GM19397 (cell line): ENCODE results near the gene MTURN.

ENCODE experiments used
- ATAC-seq: cut with Tn5 transposase; IDR thresholded peaks from one replicate; pipeline ENCODE4 v1.9.1; 2021; ENCODE audit warnings: mild to moderate bottlenecking, moderate library complexity; ENCODE audit not compliant: unreplicated experiment

Gene MTURN

DNA sequence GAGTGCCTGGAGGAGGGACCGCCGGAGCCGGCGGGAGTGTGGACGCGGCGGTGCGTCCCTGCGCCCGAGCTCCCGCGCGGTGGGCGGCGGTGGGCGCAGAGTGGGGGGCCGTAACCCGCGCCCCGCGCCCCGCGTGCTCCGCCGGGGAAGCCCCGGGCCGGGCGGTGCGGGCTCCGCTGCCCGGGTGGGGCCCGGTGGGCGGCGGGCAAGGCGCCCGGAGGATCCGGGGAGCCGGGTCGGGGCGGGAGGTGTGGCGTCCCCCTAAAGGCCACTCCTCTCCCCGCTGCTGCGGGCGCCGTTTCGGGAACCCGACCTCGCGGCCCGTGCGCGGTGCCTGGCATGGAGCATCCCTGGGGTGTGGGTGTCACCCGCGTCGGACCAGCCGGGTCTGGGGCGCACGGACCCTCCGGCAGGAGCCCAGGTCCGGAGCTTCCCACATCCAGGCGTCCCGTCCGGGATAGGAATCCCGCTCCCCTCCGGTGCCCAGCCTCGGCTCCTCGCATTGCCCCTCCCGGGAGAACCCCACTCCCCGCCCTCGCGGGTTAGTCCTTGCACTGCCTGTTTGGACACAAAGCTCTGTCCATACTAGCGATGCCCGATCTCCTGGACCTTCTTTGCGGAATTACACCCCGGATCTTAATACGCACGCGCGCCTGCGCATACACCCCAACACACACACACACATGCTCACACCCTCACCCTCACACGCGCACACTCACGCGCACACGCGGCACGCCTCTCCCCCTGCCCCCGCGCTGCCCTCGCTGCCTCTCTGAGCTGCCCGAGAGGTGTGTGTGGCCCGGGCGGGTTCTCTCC, 723 bp downstream of the MTURN start:
- ATAC-seq = peak; percentile 39

DNA sequence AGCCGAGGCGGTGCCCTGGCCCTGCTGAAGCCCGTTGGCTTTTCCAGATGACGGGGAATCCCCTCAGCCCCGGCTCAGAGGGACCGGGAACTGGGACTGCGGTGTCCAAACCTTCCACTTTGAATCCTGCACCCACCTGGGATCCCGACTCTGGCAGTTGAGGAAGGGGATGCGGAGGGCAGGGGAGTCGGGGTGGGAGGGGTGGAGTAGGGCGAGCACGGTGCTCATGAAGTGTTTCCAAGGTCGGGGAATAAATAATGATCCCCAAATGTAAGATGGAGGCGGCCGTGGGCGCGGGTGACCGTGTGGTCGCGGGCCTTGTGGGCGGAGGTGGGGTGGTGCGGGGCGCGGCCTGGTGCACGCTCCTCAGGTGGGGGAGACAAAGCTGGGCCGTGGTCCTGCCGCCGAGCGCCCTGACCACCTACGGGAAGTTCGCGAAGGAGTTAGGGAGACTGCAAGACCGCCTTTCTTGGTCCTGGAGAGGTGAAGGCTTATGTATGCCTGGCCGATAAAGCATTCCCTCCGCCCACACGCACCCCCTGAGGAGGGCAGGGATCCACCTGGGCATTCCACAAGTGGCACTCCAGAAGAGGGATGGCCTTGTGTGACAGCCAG, 1.4 kb downstream of the MTURN start:
- ATAC-seq = no peak

DNA sequence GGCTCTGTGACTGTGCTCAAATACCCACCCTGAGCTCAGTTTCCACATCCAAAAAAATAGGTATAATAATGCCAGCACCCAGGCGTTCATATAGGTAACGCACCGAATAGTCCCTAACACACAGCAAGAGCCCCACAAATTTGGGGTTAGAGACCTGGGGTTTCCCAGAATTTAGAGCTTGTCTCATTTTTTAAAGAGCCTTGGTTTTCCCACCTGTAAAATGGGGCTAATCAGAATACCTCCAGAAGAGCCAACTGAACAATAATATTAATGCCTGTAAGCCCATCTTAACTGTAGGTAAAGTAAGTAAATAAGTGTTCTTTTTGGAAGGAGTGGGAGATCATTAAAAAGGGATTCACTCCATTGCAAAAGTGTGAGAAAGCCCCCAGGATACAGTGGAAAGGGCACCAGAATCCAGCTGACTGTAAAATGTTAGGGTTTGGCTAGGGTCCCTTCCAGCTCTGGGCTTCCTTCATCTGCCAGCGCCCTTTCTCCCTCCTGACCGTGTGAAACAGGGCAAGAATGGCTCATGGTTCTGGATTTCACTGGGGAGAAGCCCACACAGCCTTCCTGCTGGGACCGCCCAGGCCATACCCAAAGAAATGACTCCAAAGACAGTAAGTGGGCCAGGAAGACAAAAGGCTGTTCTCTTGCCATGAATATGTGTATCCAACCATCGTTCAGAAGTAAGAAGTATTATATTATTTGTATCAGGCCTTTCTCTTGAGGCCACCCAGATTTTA, 2.1 kb downstream of the MTURN start:
- no peak for ATAC-seq

DNA sequence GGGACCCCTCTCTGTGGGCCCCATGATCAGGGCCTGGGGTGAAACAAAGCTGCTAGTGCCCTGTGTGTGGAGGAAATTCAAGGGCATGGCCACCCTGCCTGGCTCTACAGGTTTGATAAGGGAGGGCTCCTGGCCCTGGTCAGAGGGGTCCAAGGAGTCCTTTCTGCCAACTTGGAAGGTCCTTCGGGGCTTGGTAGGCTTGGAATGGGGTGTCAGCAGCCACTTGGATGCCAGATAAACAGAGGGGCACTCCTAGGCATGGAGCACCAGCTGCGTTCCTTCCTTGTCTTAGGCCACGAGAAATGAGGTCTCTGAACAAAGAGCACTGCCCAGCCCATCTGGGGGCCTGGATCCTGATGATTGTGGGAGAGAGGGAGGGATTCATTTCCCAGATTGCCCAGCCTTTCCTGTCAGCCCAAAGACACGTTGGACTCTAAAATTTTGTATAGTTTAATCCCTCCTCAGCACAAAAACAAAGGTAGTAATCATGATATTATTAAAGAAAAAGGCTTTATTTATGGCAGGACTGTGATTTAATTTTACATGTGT, 5.1 kb downstream of the MTURN start:
- no peak for ATAC-seq

DNA sequence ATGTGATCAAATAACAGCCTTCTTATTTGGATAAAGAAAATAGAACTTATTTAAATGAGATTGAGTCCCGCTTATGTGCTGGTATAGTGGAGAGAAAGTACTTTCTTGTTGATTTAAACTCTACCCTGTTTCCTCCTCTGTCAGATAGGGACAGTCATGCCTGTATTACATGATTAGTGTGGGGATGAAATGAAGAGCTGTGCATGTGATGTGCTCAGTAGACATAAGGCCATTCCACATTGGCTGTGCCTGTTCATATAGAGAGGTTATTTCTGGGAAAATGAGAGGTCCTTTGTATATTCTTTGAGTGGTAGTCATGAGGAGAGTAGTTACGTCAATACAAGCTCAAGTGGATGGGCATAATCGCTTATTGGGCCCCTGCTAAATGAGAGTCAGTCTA, 5.7 kb downstream of the MTURN start:
- no peak for ATAC-seq

DNA sequence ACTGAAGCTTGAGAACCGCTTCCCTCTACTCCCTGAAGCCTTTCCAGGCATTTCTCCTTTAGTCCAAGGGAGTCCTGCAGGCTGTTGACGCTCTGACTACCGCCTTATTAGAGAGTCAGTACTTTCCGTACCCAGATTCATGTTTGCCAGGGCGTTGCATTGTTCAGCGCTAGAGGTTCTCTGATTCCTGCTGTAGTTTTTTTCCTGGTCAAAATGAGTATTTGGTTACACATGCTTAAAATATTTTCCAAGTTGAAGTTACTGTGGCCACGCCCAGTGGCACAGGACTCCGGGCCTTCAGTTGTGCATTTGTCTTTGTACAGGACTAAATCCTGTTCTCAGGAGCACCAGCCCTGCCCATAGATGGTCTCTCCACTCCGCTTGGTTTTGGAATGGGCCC, 7.9 kb downstream of the MTURN start:
- ATAC-seq = no peak

DNA sequence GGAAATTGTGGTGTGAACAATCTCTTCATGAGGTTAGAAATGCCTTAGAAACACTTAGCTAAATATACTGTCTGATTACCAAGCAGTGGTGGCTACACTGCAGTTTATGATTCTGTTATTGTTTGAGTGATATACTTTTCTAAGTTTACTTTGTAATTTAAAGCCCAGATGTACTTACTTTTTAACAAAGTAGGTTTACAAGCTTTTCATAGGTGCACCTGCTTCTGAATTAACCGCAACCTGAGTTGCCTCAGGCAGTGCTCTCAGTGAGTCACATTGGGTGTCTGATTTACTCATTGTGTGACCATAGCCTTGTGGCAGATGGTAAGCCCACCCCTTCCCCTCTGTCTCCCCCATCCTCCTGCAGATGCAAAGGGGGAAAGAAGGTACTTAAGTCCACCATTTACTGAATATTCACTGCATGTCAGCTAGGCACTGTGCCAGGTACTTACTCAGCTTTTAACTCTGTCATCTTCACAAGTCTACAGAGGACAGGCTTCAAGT, 9.0 kb downstream of the MTURN start:
- ATAC-seq = no peak

DNA sequence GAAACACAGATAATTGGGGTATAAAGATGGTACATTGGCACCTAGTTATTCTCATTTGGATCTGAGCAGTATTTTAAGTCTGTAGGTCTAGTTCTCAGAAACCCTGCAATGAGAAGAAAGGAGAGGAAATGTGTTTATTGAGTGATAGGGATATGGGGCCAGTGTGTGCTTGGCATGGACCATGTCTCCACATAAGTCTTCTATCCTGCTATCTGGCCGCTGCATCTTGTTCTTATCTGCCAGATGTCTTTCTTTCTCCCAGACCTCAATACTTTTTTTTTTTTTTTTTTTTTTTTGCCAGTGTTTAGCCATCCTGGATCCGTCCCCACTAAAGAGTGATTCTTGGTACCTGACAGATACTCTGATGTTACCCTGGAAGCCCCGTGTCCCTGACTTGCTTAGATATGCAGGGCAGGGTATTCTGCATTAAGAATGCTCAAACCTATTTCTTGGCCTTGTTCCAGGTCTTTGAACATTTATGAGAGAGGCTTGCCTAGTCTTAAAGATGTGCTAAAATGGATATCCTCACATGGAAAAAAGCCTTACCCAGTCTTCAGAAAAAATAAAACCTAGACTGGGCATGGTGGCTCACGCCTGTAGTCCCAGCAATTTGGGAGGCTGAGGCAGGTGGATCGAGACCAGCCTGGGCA, 10.0 kb downstream of the MTURN start:
- ATAC-seq = no peak

DNA sequence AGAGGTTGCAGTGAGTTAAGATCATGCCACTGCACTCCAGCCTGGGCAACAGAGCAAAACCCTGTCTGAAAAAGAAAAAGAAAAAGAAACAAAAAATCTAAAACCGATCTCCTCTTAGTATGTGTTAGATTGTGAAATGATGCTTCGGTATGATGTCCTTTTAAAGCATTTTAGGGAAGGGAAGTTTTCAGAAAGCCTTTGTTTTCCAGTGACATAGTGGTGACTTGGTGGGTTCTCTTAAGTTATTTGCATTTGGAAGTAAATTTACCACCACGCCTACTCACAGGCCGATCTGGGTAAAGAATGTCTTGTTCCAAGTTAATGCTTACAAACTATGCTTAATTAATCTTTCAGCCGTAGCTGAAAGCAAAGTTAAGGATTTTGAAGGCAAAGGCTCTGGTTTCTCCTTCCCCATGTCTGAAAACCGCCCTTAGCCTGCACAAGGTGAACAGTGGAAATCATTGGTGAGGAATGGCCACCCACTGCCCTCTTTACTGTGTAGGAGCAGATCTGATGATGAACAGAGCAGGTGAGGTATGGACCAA, 10.7 kb downstream of the MTURN start:
- ATAC-seq = no peak

DNA sequence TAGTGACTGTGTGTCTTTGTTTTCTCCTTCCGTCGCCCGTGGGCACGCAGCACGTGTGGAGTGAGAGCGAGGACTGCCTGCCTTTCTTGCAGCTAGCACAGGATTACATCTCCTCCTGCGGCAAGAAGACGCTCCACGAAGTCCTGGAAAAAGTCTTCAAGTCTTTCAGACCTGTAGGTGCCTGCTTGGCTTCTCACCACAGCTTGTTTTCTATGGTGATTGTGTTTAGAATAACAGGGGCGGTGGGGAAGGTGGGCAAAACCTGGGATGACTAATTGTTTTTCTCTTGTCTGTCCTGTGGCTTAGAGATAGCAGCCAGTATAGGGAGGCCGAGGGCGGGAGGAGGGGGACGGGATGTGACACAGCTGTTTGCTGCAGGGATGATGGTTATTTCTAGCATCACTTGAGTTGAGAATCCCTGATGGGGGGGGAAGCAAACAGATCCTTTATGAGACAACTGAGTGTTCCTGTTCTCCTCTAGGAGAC, 11.4 kb downstream of the MTURN start:
- ATAC-seq = no peak

DNA sequence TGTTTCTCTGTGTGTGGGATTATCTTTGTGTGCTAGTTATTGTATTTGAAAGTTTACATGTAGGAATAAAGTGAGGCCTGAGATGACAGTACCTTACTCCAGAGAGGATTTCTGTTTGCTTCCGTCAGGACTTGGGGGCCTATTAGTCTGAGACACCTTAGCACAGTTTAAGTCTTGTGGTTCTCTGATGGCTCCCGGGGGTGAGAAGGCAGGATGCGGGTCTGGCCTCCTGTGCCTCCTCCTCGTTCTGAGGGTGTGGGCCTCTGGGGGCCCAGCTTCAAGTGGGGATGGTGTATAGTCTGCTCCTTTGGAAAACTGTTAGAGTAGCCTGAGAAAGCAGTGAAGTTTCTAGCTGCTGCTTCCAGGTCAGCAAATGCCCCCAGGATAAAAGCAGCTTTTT, 12.4 kb downstream of the MTURN start:
- ATAC-seq = no peak

DNA sequence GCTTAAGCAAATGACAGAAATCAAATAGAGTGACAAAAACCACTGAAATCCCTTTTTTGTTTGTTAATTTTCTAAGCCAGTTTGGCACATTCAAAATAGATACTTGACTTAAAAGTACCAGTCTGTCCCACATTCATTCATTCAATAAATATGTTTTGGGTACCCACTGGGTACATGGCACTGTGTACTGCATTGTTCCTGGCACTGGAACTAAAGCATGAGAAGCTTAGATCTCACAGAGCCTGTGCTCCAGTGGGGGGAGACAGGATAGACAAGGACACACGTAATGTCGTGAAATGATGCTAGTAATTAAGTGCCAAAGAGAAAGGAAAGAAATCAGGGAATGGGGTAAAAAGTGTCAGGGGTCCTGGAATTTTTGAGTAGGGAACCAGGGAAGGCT, 13.0 kb downstream of the MTURN start:
- ATAC-seq = no peak

DNA sequence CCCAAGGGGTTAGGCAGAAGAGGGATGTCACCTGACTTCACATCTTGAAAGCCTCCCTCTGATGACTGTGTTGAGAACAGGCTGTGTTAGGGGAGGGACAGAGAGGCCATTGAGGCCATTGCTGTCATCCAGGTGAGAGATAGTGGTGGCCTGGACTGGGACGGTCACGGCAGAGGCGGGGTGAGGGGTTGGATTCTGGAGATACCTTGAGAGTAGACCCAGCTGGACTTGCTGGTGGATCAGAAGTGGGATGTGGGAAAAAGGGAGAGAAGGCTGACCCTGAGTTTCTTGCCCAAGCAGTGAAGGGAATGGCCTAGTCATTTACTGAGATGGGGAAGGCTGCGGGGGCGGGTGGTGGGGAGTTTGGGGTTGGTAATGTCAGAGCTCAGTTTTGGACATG, 13.6 kb downstream of the MTURN start:
- ATAC-seq = no peak

DNA sequence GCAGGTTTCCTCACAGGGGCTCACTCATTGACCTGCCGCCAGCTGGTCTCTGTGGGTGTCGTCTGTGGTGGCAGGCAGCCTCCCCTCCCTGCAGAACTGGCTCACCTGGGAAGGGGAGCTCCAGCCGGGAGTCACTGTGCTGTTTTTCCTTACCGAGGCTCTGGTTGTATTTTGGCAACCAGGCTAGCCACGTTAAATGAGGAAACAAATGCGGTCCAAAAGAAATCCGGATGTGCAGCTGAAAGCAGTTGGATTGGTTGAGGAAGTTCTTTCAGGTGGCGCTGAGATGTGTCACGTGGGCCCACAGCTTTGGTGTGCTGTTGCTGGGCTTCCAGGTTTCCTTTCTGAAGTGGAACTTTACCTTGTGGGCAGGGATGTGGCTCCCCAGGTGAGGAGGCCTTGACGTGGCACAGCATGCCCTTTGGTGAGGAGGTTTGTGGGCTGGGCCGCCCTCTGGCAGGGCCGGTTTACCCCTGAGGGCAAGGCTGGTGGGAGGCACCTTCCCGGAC, 14.2 kb downstream of the MTURN start:
- no peak for ATAC-seq

DNA sequence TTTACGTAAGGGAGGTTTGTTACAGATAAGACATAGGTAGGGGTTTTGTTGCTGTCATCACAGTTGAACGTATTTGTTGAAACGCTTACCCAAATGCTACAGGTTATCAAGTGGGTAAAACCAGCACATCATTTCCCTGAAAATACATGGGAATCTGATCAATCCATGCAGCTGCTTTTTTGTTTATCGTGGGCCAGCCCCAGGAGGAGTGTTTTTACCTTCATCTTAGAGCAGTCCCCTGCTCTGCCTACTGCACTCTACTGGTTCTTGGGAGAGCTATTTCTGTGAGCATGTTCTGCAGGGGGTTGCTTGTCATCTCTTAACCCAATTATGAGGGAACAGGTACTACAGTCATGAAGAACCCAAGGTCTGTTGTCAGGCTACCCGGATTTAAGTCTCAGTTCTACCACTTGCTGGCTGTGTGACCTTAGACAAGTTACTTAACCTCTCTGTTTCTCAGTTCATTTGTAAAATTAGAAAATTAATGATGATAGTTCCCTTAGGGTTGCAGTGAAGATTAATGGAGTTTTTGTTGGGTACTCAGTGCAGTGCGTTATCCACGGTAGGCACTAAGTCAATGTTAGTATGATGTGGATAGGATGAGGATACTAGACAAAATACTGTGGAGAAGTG, 15.0 kb downstream of the MTURN start:
- no peak for ATAC-seq

DNA sequence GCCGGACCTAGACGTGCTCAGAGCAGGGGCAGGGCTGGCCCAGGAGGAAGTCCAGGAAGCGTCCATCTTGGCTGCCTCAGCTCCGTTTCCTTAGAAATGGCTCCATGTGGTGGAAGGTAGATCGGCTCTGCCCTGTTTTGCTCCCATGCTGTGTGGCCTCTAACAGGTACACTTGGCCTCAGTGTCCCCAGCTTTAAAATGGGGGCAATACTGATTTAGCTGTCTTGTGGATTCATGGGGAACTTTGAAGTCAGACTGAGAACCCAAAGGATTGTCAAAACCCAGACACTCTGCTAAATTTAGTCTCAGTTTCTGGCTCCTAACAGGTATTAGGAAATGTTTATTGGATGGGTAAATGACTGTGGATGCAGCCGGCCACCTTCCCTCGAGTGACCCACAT, 15.9 kb downstream of the MTURN start:
- no peak for ATAC-seq

DNA sequence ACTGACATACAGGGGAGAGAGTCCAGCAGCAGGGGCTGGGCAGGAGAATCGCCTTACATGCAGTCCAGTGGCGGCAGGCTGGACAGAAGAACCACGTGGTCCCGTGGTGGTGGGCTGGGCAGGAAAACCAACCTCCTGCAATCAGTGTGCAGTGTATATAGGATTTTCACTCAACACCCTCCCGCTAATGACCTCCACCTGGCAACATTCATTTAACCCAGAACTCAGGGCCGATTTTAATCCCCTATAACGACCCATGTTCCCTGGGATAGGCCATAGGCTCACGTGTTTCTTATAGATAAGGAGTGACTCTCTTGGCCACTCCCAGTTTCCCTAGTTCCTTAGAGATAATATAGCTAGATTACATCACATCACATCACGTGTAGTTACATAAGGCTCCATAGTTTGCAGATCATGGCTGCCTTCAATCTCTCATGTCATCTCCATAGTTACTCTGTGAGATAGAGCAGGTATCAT, 19.4 kb downstream of the MTURN start:
- no peak for ATAC-seq

DNA sequence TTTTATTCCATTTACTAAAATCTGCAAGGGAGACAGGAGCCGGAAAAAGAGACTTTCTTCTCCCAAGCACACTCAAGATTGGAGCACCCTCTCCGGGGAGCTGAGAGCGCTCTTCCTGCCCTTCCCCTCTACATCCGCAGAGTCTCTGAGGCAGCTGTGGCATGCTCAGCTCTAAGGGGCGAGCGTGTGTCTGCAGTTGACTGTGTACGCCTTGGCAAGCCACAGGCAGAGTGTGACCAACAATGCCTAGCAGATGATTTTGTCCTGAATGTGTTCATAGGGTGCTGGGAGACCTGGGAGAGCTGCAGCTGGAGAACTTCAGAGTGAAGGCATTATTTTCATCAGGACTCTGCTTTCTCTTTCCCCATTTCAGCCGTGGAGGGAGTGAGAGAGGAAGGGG, 20.7 kb downstream of the MTURN start:
- ATAC-seq = no peak

DNA sequence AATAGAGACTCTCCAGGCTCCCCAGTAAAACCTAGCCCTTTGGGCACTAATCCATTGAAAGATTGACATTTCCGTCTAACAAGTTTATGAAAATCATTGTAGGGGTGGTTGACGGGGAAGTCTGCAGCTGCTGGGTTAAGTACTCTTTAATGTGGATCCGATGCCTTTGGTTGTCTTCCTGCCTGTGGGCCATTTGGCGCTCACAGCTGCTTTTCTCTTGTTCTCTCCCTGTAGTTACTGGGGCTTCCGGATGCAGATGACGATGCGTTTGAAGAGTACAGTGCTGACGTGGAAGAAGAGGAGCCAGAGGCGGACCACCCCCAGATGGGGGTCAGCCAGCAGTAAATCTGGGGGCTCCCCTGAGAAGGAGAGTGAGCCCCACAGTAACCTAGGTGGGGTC, 22.4 kb downstream of the MTURN start:
- ATAC-seq = no peak

DNA sequence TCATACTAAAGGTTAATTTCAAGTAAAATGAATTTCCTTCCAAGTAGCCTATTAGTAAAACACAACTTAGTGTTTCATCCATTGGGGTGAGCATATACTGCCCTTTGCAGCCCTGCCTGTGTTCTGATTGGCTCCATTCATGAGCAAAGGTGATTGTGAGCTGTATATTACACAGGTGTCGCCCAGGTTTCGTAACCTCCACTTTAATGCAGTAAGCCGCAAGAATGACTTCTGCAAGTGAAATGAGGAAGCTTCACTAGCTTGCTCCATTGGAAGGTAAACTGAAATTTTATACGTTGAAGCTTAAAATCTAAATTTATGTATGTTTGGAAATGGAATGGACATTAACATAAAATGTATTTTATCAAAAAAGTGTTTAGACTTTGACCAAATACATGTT, 24.4 kb downstream of the MTURN start:
- ATAC-seq = no peak
